ENCODE data around the gene HIGD1C.

GRCh38 chr12:50991291-50991690 lies 38.9 kb downstream of the HIGD1C start:
- TF ChIP-seq CTCF (IDR thresholded peaks at IDR 0.05; ENCODE audit: insufficient read depth, low read length) = no peak
- TF ChIP-seq POLR2AphosphoS5 (IDR thresholded peaks at IDR 0.05; ENCODE audit: low read depth) = no peak
